Lower leg skin (tissue), 4 donors: ENCODE measurements around the gene PTPN13. TPM values are rescaled to one million over a fixed set of nuclear protein-coding genes. Genes with fewer than 3 reads are reported as not detected.

Experiments
- DNase-seq, 2 donors: peaks; one replicate each; pipeline ENCODE4 v3.0.0-alpha.2; 2019; ENCODE audit warnings: low spot score in 2 of 2
- H3K4me3 ChIP-seq: fragments of 200-600 bp; sonication (generic); 2 replicates; pipeline ENCODE4 v1.5.1; 2017; ENCODE audit warnings: mild to moderate bottlenecking, low read depth; ENCODE audit not compliant: poor library complexity, severe bottlenecking
- POLR2A ChIP-seq, 2 donors: fragments of 450-650 bp; IDR thresholded peaks; one replicate each; pipeline ENCODE4 v1.6.1; 2016 to 2017; ENCODE audit warnings: antibody characterized with exemption in 2 of 2, mild to moderate bottlenecking in 1 of 2, moderate library complexity in 1 of 2
- WGBS, 2 donors: methylation state at CpG; one replicate each; pipeline ENCODE4 v1.1.5; 2018; 5-methylcytosine and 5-hydroxymethylcytosine counted together
- intact Hi-C: fragments of 100-400 bp; cut with DNase I; formaldehyde crosslinking; loops from one replicate; pipeline ENCODE4 v1.15.0; 2023; ENCODE audit warnings: low total_unique reads
- total RNA-seq, 4 donors: library from RNA; depleted of rRNA; stranded (reverse); fragments of >200 nt; gene quantifications; one replicate each; pipeline ENCODE4 v1.1.0, GENCODE V29; 2016
- TF ChIP-seq, protein P1 (sequence below), 3 donors: fragments of 450-650 bp; IDR thresholded peaks; one replicate each; pipeline ENCODE4 v1.5.1; 2016; ENCODE audit warnings: antibody characterized with exemption in 3 of 3, mild to moderate bottlenecking in 3 of 3, moderate library complexity in 2 of 3

Gene PTPN13
- total RNA-seq, 4 donors from 2014 or later = 98.7 to 135 (median 113) TPM

DNA sequence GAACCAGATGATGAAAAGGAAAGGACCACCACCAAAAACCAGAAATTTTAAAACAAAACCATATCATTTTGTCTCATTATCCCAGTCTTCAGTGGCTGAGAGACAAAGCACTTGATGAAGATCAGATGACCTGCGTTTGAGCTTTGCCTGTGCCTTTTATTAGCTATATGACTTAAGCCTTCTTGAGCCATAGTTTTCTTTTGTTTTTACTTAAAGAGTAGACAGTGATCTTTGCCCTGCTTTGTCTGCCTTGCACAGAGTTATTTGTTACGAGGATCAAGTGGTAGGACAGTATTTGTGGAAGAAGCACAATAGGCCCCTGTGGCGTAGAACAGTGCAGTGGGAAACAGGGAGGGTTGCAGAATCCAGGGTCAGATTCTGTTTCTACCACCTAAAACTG, 165.2 kb downstream of the PTPN13 start:
- WGBS, 2 donors = 91 to 92% methylated on average over 3 of the region's 3 CpGs
- DNase-seq = no peak
- intact Hi-C loops = no loop called here
- no peak overlapping the region for H3K4me3 ChIP-seq
- TF ChIP-seq, protein P1, sequence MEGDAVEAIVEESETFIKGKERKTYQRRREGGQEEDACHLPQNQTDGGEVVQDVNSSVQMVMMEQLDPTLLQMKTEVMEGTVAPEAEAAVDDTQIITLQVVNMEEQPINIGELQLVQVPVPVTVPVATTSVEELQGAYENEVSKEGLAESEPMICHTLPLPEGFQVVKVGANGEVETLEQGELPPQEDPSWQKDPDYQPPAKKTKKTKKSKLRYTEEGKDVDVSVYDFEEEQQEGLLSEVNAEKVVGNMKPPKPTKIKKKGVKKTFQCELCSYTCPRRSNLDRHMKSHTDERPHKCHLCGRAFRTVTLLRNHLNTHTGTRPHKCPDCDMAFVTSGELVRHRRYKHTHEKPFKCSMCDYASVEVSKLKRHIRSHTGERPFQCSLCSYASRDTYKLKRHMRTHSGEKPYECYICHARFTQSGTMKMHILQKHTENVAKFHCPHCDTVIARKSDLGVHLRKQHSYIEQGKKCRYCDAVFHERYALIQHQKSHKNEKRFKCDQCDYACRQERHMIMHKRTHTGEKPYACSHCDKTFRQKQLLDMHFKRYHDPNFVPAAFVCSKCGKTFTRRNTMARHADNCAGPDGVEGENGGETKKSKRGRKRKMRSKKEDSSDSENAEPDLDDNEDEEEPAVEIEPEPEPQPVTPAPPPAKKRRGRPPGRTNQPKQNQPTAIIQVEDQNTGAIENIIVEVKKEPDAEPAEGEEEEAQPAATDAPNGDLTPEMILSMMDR (IDR thresholded peaks at IDR 0.05) = no peak

DNA sequence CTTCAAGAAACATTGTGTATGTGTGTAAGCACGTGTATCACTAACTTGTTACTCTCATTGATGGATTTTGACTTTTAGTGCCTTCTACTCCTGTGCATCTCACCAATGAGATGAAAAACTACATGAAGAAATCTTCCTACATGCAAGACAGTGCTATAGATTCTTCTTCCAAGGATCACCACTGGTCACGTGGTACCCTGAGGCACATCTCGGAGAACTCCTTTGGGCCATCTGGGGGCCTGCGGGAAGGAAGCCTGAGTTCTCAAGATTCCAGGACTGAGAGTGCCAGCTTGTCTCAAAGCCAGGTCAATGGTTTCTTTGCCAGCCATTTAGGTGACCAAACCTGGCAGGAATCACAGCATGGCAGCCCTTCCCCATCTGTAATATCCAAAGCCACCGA, 168.5 kb downstream of the PTPN13 start:
- TF ChIP-seq, protein P1 (IDR thresholded peaks at IDR 0.05) = no peak
- no peak for TF ChIP-seq POLR2A (IDR thresholded peaks at IDR 0.05)
- no peak overlapping the region for H3K4me3 ChIP-seq
- intact Hi-C loops = no loop called here
- no peak for DNase-seq
- WGBS, 2 donors = 96 to 97% methylated on average over 5 of the region's 5 CpGs

DNA sequence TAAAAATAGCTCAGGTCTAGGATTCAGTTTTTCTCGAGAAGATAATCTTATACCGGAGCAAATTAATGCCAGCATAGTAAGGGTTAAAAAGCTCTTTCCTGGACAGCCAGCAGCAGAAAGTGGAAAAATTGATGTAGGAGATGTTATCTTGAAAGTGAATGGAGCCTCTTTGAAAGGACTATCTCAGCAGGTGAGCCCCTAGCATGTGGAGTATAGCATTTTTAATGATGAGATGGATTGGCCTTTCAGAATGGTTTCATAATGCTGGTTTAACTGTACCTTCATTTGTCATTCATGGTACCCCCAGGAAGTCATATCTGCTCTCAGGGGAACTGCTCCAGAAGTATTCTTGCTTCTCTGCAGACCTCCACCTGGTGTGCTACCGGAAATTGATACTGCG, 175.7 kb downstream of the PTPN13 start:
- intact Hi-C loops = no loop called here
- 93 to 97% methylated on average over 4 of the region's 4 CpGs for WGBS, 2 donors
- TF ChIP-seq, protein P1 (IDR thresholded peaks at IDR 0.05) = no peak
- no peak for TF ChIP-seq POLR2A (IDR thresholded peaks at IDR 0.05)
- H3K4me3 ChIP-seq = no peak overlapping the region
- DNase-seq = no peak

DNA sequence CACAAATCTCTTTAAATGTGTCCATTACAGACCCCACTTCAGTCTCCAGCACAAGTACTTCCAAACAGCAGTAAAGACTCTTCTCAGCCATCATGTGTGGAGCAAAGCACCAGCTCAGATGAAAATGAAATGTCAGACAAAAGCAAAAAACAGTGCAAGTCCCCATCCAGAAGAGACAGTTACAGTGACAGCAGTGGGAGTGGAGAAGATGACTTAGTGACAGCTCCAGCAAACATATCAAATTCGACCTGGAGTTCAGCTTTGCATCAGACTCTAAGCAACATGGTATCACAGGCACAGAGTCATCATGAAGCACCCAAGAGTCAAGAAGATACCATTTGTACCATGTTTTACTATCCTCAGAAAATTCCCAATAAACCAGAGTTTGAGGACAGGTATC, 177.0 kb downstream of the PTPN13 start:
- TF ChIP-seq, protein P1 (IDR thresholded peaks at IDR 0.05) = no peak
- no peak for TF ChIP-seq POLR2A (IDR thresholded peaks at IDR 0.05)
- intact Hi-C loops = no loop called here
- no peak overlapping the region for H3K4me3 ChIP-seq
- DNase-seq = no peak
- WGBS, 2 donors = 74 to 75% methylated on average over 1 of the region's 1 CpG

DNA sequence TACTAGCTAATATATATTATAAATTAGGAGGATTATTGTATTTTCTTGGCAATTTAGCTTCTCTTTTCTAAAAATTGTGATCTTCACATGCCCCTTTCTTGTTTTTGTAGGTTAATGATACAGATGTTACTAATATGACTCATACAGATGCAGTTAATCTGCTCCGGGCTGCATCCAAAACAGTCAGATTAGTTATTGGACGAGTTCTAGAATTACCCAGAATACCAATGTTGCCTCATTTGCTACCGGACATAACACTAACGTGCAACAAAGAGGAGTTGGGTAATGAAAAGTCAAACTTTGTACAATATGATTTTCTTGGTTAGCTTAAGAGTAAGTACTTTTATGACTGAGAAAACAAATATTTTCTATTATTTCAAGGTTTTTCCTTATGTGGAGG, 180.9 kb downstream of the PTPN13 start:
- WGBS, 2 donors = 57 to 71% methylated on average over 4 of the region's 4 CpGs
- no peak for DNase-seq
- no peak overlapping the region for H3K4me3 ChIP-seq
- intact Hi-C loops = no loop called here
- TF ChIP-seq, protein P1 (IDR thresholded peaks at IDR 0.05) = no peak
- no peak for TF ChIP-seq POLR2A (IDR thresholded peaks at IDR 0.05)

DNA sequence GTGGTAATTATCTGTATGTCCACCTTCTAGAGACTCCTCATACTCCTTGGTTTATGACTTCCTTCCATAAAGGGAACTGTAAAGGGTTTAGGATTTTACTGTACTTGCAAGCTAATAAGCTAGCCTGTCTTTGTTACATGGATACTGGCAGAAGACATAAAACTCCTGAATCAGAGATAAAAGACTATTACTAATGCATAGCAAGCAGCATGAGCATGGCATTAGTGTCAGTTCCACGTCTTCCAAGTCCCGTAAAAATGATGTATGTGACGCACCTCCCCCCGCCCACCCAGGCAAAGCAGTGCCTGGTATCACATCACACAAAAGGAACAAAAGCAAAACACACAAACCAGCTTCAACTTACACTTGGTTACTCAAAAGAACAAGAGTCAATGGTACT, 184.1 kb downstream of the PTPN13 start:
- no peak overlapping the region for H3K4me3 ChIP-seq
- no peak for TF ChIP-seq POLR2A (IDR thresholded peaks at IDR 0.05)
- TF ChIP-seq, protein P1 (IDR thresholded peaks at IDR 0.05) = no peak
- intact Hi-C loops = no loop called here
- DNase-seq = no peak
- WGBS, 2 donors = 92% methylated on average over 4 of the region's 4 CpGs
